Measurements from ENCODE around the gene TNFRSF14. TPM values are rescaled to one million over a fixed set of nuclear protein-coding genes. Genes with fewer than 3 reads are reported as not detected.

The TNFRSF14 gene
- total and polyA plus RNA-seq, 2 of the 13 experiments (the other 11 are each of a cell fraction or from before 2014, with no cell fraction given) = 11.9 to 49.9 TPM

DNA sequence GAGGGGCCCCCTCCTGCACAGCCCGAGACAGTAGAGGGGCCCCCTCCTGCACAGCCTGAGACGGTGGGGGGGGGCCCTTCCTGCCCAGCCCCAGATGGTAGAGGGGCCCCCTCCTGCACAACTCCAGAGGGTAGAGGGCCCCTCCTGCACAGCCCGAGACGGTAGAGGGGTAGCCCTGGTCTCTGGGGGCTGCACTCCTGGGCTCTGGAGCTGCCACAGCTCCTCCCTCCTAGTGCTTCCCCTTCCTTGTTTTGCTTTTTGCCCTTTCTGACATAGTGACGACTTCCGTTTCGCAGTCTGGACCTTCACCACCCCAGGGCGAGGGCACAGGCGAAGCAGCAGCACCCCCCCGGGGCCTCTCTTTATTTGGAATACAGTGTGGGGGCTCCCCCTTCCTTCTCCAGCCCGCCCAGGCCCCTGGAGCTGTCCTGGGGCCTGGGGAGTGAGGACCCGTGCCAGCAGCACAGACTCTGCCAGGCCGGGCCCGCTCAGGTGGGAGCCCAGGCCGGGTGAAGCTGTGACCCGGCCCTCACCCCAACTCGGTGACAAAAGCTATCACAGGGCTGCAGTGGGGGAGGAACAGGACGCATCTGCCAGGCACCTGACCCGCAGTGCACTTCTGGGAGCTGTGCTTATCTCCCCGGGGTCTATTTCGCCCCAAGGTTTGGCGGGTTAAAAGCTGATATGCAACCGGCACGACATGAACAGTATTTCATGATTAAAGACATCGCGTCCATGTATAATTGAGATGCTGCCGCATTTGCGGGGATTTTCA lies 29.3 kb downstream of the TNFRSF14 start (continued):
- TF ChIP-seq, protein P1, sequence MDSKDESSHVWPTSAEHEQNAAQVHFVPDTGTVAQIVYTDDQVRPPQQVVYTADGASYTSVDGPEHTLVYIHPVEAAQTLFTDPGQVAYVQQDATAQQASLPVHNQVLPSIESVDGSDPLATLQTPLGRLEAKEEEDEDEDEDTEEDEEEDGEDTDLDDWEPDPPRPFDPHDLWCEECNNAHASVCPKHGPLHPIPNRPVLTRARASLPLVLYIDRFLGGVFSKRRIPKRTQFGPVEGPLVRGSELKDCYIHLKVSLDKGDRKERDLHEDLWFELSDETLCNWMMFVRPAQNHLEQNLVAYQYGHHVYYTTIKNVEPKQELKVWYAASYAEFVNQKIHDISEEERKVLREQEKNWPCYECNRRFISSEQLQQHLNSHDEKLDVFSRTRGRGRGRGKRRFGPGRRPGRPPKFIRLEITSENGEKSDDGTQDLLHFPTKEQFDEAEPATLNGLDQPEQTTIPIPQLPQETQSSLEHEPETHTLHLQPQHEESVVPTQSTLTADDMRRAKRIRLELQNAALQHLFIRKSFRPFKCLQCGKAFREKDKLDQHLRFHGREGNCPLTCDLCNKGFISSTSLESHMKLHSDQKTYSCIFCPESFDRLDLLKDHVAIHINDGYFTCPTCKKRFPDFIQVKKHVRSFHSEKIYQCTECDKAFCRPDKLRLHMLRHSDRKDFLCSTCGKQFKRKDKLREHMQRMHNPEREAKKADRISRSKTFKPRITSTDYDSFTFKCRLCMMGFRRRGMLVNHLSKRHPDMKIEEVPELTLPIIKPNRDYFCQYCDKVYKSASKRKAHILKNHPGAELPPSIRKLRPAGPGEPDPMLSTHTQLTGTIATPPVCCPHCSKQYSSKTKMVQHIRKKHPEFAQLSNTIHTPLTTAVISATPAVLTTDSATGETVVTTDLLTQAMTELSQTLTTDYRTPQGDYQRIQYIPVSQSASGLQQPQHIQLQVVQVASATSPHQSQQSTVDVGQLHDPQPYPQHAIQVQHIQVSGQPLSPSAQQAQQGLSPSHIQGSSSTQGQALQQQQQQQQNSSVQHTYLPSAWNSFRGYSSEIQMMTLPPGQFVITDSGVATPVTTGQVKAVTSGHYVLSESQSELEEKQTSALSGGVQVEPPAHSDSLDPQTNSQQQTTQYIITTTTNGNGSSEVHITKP (CRISPR knock-in tag; IDR thresholded peaks at IDR 0.05; ENCODE audit: low read depth) = no peak
- peak; percentile 55 for TF ChIP-seq CREM (IDR thresholded peaks at IDR 0.05)
- no peak for TF ChIP-seq CREM (CRISPR knock-in tag; IDR thresholded peaks at IDR 0.05)
- TF ChIP-seq DPF2 (CRISPR knock-in tag; IDR thresholded peaks at IDR 0.05; ENCODE audit: borderline replicate concordance, low read depth) = no peak
- TF ChIP-seq NFRKB (IDR thresholded peaks at IDR 0.05) = no peak
- TF ChIP-seq, protein P2, sequence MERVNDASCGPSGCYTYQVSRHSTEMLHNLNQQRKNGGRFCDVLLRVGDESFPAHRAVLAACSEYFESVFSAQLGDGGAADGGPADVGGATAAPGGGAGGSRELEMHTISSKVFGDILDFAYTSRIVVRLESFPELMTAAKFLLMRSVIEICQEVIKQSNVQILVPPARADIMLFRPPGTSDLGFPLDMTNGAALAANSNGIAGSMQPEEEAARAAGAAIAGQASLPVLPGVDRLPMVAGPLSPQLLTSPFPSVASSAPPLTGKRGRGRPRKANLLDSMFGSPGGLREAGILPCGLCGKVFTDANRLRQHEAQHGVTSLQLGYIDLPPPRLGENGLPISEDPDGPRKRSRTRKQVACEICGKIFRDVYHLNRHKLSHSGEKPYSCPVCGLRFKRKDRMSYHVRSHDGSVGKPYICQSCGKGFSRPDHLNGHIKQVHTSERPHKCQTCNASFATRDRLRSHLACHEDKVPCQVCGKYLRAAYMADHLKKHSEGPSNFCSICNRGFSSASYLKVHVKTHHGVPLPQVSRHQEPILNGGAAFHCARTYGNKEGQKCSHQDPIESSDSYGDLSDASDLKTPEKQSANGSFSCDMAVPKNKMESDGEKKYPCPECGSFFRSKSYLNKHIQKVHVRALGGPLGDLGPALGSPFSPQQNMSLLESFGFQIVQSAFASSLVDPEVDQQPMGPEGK (CRISPR knock-in tag; IDR thresholded peaks at IDR 0.05) = peak; percentile 85
- no peak for TF ChIP-seq ISX (CRISPR knock-in tag; conservative IDR thresholded peaks at IDR 0.05)
- no peak for TF ChIP-seq ZBTB42 (CRISPR knock-in tag; IDR thresholded peaks at IDR 0.05)
- TF ChIP-seq PHF20 (CRISPR knock-in tag; IDR thresholded peaks at IDR 0.05) = no peak; the same call in 1 of the 2 replicates
- no peak for TF ChIP-seq ZNF552 (CRISPR knock-in tag; IDR thresholded peaks at IDR 0.05; ENCODE audit: borderline replicate concordance)
- no peak for TF ChIP-seq ZFP62 (CRISPR knock-in tag; IDR thresholded peaks at IDR 0.05)
- peak; percentile 56; the same call in 1 of the 2 replicates for TF ChIP-seq FOXK1 (CRISPR knock-in tag; IDR thresholded peaks at IDR 0.05; ENCODE audit: borderline replicate concordance, low read depth)
- no peak for TF ChIP-seq ZMYM3 (CRISPR knock-in tag; IDR thresholded peaks at IDR 0.05)
- no peak for TF ChIP-seq ZNF354B (CRISPR knock-in tag; IDR thresholded peaks at IDR 0.05)
- peak; percentile 44; the same call in 1 of the 2 replicates for TF ChIP-seq RARA (CRISPR knock-in tag; IDR thresholded peaks at IDR 0.05)
- no peak for TF ChIP-seq KLF13 (CRISPR knock-in tag; IDR thresholded peaks at IDR 0.05)
- TF ChIP-seq ZNF883 (CRISPR knock-in tag; IDR thresholded peaks at IDR 0.05; ENCODE audit: not compliant biosample characterization) = no peak
- no peak for TF ChIP-seq SMAD9 (CRISPR knock-in tag; IDR thresholded peaks at IDR 0.05)
- no peak for TF ChIP-seq EEA1 (CRISPR knock-in tag; IDR thresholded peaks at IDR 0.05; ENCODE audit: borderline replicate concordance)
- TF ChIP-seq, protein P3, sequence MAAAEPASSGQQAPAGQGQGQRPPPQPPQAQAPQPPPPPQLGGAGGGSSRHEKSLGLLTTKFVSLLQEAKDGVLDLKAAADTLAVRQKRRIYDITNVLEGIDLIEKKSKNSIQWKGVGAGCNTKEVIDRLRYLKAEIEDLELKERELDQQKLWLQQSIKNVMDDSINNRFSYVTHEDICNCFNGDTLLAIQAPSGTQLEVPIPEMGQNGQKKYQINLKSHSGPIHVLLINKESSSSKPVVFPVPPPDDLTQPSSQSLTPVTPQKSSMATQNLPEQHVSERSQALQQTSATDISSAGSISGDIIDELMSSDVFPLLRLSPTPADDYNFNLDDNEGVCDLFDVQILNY (CRISPR knock-in tag; conservative IDR thresholded peaks at IDR 0.05) = no peak
- no peak for TF ChIP-seq GABPA (IDR thresholded peaks at IDR 0.05; ENCODE audit: low read depth, low read length)
- TF ChIP-seq GABPA (CRISPR knock-in tag; IDR thresholded peaks at IDR 0.05; ENCODE audit: low read depth) = peak; percentile 88
- 0 out of 2 replicates have a peak, but pooled peaks have one; percentile 52 for TF ChIP-seq ZNF543 (CRISPR knock-in tag; IDR thresholded peaks at IDR 0.05)
- no peak for TF ChIP-seq ZNF792 (CRISPR knock-in tag; IDR thresholded peaks at IDR 0.05)
- no peak for TF ChIP-seq STAG1 (CRISPR knock-in tag; IDR thresholded peaks at IDR 0.05)

Measured in HepG2 (cell line).